ENCODE measurements around the gene APOL3. TPM values are rescaled to one million over a fixed set of nuclear protein-coding genes. Genes with fewer than 3 reads are reported as not detected.
"Not testable (repeated sequence)": the region's sequence is repeated elsewhere in the genome, so short reads cannot be mapped to it uniquely, and the experiment has no call there.

Gene APOL3
- total RNA-seq, 4 donors from 2014 or later: 14.8 to 98.2 (median 16.5) TPM

DNA sequence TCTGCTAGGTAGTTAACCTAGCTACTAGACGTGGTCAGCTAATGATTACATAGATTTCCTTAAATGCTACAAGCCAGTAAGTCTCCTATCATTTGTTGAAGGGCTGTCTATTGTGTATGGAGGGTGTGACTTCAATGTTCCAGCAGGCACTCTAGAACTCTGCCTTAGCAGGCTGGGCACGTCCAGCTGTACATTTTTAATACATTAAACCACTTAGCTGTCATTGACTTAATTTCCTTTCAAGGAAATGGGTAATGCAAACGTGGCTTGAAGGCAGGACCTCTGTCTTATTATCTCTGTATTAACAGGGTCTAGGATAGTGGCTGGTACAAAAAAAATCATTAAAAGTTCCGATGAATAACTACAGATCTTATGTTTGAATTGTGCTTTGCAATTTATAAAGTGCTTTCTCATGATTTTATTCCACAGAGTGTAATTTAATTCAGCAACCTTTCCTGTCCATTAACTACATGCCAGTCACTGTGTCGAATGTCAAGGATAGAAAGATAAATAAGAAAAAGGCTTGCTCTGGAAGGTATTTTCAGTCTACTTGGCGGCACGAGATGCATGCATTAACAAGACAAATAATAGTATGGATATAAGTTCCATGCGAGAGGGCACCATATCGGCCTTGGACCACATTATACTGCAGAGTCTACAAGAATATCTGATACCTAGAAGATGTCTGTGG, 60.3 kb downstream of the APOL3 start:
- no peaks in the 10 kb centered on the region for H3K9me3 ChIP-seq
- no peaks in the 10 kb centered on the region for H3K27me3 ChIP-seq
- TF ChIP-seq, protein P1, sequence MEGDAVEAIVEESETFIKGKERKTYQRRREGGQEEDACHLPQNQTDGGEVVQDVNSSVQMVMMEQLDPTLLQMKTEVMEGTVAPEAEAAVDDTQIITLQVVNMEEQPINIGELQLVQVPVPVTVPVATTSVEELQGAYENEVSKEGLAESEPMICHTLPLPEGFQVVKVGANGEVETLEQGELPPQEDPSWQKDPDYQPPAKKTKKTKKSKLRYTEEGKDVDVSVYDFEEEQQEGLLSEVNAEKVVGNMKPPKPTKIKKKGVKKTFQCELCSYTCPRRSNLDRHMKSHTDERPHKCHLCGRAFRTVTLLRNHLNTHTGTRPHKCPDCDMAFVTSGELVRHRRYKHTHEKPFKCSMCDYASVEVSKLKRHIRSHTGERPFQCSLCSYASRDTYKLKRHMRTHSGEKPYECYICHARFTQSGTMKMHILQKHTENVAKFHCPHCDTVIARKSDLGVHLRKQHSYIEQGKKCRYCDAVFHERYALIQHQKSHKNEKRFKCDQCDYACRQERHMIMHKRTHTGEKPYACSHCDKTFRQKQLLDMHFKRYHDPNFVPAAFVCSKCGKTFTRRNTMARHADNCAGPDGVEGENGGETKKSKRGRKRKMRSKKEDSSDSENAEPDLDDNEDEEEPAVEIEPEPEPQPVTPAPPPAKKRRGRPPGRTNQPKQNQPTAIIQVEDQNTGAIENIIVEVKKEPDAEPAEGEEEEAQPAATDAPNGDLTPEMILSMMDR (IDR thresholded peaks at IDR 0.05): no peak
- TF ChIP-seq POLR2A (IDR thresholded peaks at IDR 0.05): no peak
- DNase-seq: no peak
- H3K4me3 ChIP-seq: no peak overlapping the region
- no peaks in the 10 kb centered on the region for H3K36me3 ChIP-seq
- no peaks in the 10 kb centered on the region for H3K4me1 ChIP-seq
- no peak overlapping the region for H3K27ac ChIP-seq

DNA sequence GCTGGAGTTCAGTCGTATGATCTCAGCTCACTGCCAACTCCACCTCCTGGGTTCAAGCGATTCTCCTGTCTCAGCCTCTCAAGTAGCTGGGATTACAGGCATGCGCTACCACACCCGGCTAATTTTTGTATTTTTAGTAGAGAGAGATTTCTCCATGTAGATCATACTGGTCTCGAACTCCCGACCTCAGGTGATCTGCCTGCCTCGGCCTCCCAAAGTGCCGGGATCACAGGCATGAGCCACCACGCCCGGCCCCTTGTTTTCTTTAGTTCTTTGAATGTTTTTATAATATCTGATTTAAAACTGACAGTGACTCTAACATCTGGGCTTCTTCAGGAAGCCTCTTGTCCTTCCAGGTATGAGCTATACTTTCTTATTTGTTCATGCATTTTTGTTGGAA, 61.0 kb downstream of the APOL3 start:
- not testable (repeated sequence) for H3K27ac ChIP-seq, H3K27me3 ChIP-seq, H3K9me3 ChIP-seq, H3K36me3 ChIP-seq, DNase-seq, H3K4me1 ChIP-seq, H3K4me3 ChIP-seq

- H3K4me1 ChIP-seq: no peaks in the 10 kb centered on the region
- no peak for DNase-seq
- no peak overlapping the region for H3K4me3 ChIP-seq
- H3K27ac ChIP-seq: no peak overlapping the region
- H3K36me3 ChIP-seq: no peaks in the 10 kb centered on the region
- TF ChIP-seq, protein P1 (IDR thresholded peaks at IDR 0.05): no peak
- no peak for TF ChIP-seq POLR2A (IDR thresholded peaks at IDR 0.05)
- no peaks in the 10 kb centered on the region for H3K9me3 ChIP-seq
- no peaks in the 10 kb centered on the region for H3K27me3 ChIP-seq
Measured at GRCh38 chr22:36097880-36098279, 62.7 kb downstream of the APOL3 start.

GRCh38 chr22:36090772-36091171, 69.8 kb downstream of the APOL3 start:
- DNase-seq, H3K4me3 ChIP-seq, H3K36me3 ChIP-seq, H3K9me3 ChIP-seq, H3K4me1 ChIP-seq, H3K27me3 ChIP-seq, H3K27ac ChIP-seq: not testable (repeated sequence)

Other genes with a start within 250 kb of the APOL3 start
- gene RBFOX2, start 131.9 kb downstream of the APOL3 start, total RNA-seq: 10 to 100 TPM; 39.4 to 80.0 (median 52.9) TPM
- 1 to 10 TPM in 2 of 4 donors, under 1 TPM in 1, not detected in 1; 0.35 to 3.3 (median 2.5) TPM for gene APOL4, start 41.1 kb upstream of the APOL3 start, total RNA-seq
- gene APOL2, start 78.8 kb upstream of the APOL3 start, total RNA-seq: 10 to 100 TPM; 48.7 to 55.2 (median 52.3) TPM
- gene APOL1, start 92.4 kb upstream of the APOL3 start, total RNA-seq: 10 to 100 TPM; 12.2 to 23.9 (median 19.8) TPM
- gene MYH9, start 227.2 kb upstream of the APOL3 start, total RNA-seq: 100 to 1,000 TPM; 337 to 553 (median 433) TPM

Data from Peyer's patch (tissue), 4 donors.